Esophagus muscularis mucosa (tissue), 4 donors: ENCODE data around the gene DND1. TPM values are rescaled to one million over a fixed set of nuclear protein-coding genes. Genes with fewer than 3 reads are reported as not detected.

Experiments used
- DNase-seq: peaks from one replicate; pipeline ENCODE4 v3.0.0-alpha.2; 2017; ENCODE audit errors: extremely low spot score
- H3K27ac ChIP-seq, 4 donors: fragments of 200-600 bp; sonication (generic); replicated peaks in 1 of 4; 1 replicate in 3 of 4; 2 replicates in 1 of 4; pipeline ENCODE4 v1.5.1; 2016 to 2019; ENCODE audit warnings: mild to moderate bottlenecking in 1 of 4
- H3K27me3 ChIP-seq, 4 donors: fragments of 200-600 bp; sonication (generic); one replicate each; pipeline versions ENCODE4 v1.5.1 to v1.6.0; 2016 to 2019
- H3K36me3 ChIP-seq, 4 donors: fragments of 200-600 bp; sonication (generic); one replicate each; pipeline ENCODE4 v1.5.1; 2016 to 2019
- H3K4me1 ChIP-seq, 4 donors: fragments of 200-600 bp; sonication (generic); one replicate each; pipeline ENCODE4 v1.5.1; 2016 to 2019
- H3K4me3 ChIP-seq, 4 donors: fragments of 200-600 bp; sonication (generic); 1 replicate in 2 of 4; 2 replicates in 2 of 4; pipeline ENCODE4 v1.5.1; 2016 to 2019; ENCODE audit warnings: mild to moderate bottlenecking in 4 of 4, moderate library complexity in 1 of 4
- H3K9me3 ChIP-seq, 4 donors: fragments of 200-600 bp; sonication (generic); 1 replicate in 3 of 4; 2 replicates in 1 of 4; pipeline ENCODE4 v1.5.1; 2016 to 2019
- CTCF ChIP-seq, 3 experiments: fragments of 200-600 bp in 2 of 3; fragments of 450-650 bp in 1 of 3; sonication (generic) in 2 of 3; IDR thresholded peaks; one replicate each; pipeline ENCODE4 v1.5.1; 2017 to 2019; ENCODE audit warnings: antibody characterized with exemption in 3 of 3, mild to moderate bottlenecking in 2 of 3, moderate library complexity in 1 of 3
- EP300 ChIP-seq: sonication (generic); formaldehyde crosslinking; IDR thresholded peaks from one replicate; pipeline ENCODE4 v1.6.1; 2017; ENCODE audit warnings: antibody characterized with exemption
- POLR2A ChIP-seq: fragments of 450-650 bp; IDR thresholded peaks from one replicate; pipeline ENCODE4 v1.6.1; 2017; ENCODE audit warnings: antibody characterized with exemption, moderate library complexity, mild to moderate bottlenecking, low read depth
- POLR2AphosphoS5 ChIP-seq, 2 donors: sonication (generic); formaldehyde crosslinking; IDR thresholded peaks; one replicate each; pipeline ENCODE4 v1.6.1; 2017; ENCODE audit warnings: antibody characterized with exemption in 2 of 2
- WGBS: methylation state at CpG from one replicate; pipeline ENCODE4 v1.1.5; 2018; 5-methylcytosine and 5-hydroxymethylcytosine counted together
- intact Hi-C: fragments of 100-400 bp; cut with DNase I; formaldehyde crosslinking; loops from one replicate; pipeline ENCODE4 v1.15.1; 2023
- total RNA-seq, 4 donors: library from RNA; depleted of rRNA; stranded (reverse); fragments of >200 nt; gene quantifications; one replicate each; pipeline versions ENCODE4 v1.1.0 to v1.2.1, GENCODE V29; 2016

Gene DND1
- total RNA-seq, 4 donors from 2014 or later = 0.46 to 0.83 (median 0.66) TPM; not detected in 1

GRCh38 chr5:140678993-140679392 is 5.6 kb upstream of the DND1 start:
- H3K36me3 ChIP-seq = peaks cover 60 to 99% (median 94%) of the 10 kb centered on the region in 4 donors
- TF ChIP-seq EP300 = no peak
- TF ChIP-seq POLR2AphosphoS5 (IDR thresholded peaks at IDR 0.05) = no peak
- no peak for TF ChIP-seq POLR2A
- no peak for TF ChIP-seq CTCF (IDR thresholded peaks at IDR 0.05)
- WGBS = 97% methylated on average over 7 of the region's 7 CpGs
- H3K4me1 ChIP-seq = no peaks in the 10 kb centered on the region
- intact Hi-C loops = no loop called here
- no peaks in the 10 kb centered on the region for H3K9me3 ChIP-seq
- no peaks in the 10 kb centered on the region for H3K27me3 ChIP-seq
- H3K4me3 ChIP-seq = no peak overlapping the region
- no peak for DNase-seq
- no peak overlapping the region for H3K27ac ChIP-seq

- Histone ChIP-seq H3K4me3 (no peak overlapping the region), H3K4me1 (peaks cover 0 to under 1% (median under 1%) of the 10 kb centered on the region in 4 donors), H3K36me3 (peaks cover 66 to 98% (median 94%) of the 10 kb centered on the region in 4 donors), H3K27ac (no peak overlapping the region), H3K9me3 (no peaks in the 10 kb centered on the region), H3K27me3 (no peaks in the 10 kb centered on the region)
- DNase-seq = no peak
- intact Hi-C loops = no loop called here
- TF ChIP-seq CTCF (IDR thresholded peaks at IDR 0.05) = no peak
- TF ChIP-seq EP300 = no peak
- TF ChIP-seq POLR2AphosphoS5 (IDR thresholded peaks at IDR 0.05) = no peak
- TF ChIP-seq POLR2A = no peak
- 91% methylated on average over 3 of the region's 3 CpGs for WGBS
Measured at GRCh38 chr5:140677947-140678346, 4.6 kb upstream of the DND1 start.

GRCh38 chr5:140674629-140675028 is 1.3 kb upstream of the DND1 start:
- Histone ChIP-seq H3K27ac (no peak overlapping the region), H3K9me3 (no peaks in the 10 kb centered on the region), H3K27me3 (no peaks in the 10 kb centered on the region), H3K36me3 (peaks cover 61 to 99% (median 90%) of the 10 kb centered on the region in 4 donors), H3K4me3 (no peak overlapping the region), H3K4me1 (peaks cover 0 to 11% (median 10%) of the 10 kb centered on the region in 4 donors)
- TF ChIP-seq POLR2AphosphoS5 (IDR thresholded peaks at IDR 0.05) (no peak), EP300 (no peak), POLR2A (no peak), CTCF (IDR thresholded peaks at IDR 0.05) (no peak)
- intact Hi-C loops = no loop called here
- DNase-seq = no peak
- WGBS = 97% methylated on average over 4 of the region's 4 CpGs

- DNase-seq = no peak
- intact Hi-C loops = no loop called here
- 88% methylated on average over 2 of the region's 2 CpGs for WGBS
- H3K4me3 ChIP-seq = no peak overlapping the region
- peaks cover 60 to 99% (median 90%) of the 10 kb centered on the region in 4 donors for H3K36me3 ChIP-seq
- TF ChIP-seq CTCF (IDR thresholded peaks at IDR 0.05) = no peak
- TF ChIP-seq POLR2AphosphoS5 (IDR thresholded peaks at IDR 0.05) = no peak
- TF ChIP-seq EP300 = no peak
- no peak for TF ChIP-seq POLR2A
- H3K27me3 ChIP-seq = no peaks in the 10 kb centered on the region
- H3K27ac ChIP-seq = no peak overlapping the region
- no peaks in the 10 kb centered on the region for H3K9me3 ChIP-seq
- peaks cover 0 to 11% (median 10%) of the 10 kb centered on the region in 4 donors for H3K4me1 ChIP-seq
Measured at GRCh38 chr5:140674211-140674610, 835 bp upstream of the DND1 start.
